ENCODE measurements around the gene MAP3K19.
"Not testable (repeated sequence)": the region's sequence is repeated elsewhere in the genome, so short reads cannot be mapped to it uniquely, and the experiment has no call there.

MAP3K19 gene

DNA sequence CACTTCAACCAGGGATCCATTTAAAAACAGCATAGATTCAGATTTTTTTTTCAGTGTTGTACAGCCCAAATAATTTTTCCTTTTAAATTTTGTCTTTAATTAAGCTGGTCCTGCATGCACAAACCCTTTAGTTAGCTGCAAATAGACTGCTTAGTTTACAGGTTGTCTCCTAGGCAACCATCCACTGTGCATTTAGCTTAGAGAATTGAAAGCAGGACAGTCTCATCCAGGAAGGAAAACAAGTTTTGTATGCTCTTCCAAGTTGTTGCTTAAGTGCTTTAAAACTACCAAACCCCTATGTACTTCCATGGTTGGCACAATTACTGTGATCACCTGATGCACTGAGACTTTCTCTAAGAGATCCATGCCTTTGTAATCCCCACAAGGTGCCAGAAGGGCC is at the start of gene MAP3K19:
MAP3K19 (minus strand) TSS at position 148 of the 400 bp plus-strand sequence. CDS start 22,800 bp downstream, outside the sequence.
- no peak for DNase-seq (ENCODE audit: low spot score)

- no peak for DNase-seq (ENCODE audit: low spot score)
These were observed 49.6 kb upstream of the MAP3K19 start for GRCh38 chr2:135096665-135097446.

- no peak for DNase-seq (ENCODE audit: low spot score)
These were observed 48.3 kb upstream of the MAP3K19 start for GRCh38 chr2:135095591-135095990.

DNA sequence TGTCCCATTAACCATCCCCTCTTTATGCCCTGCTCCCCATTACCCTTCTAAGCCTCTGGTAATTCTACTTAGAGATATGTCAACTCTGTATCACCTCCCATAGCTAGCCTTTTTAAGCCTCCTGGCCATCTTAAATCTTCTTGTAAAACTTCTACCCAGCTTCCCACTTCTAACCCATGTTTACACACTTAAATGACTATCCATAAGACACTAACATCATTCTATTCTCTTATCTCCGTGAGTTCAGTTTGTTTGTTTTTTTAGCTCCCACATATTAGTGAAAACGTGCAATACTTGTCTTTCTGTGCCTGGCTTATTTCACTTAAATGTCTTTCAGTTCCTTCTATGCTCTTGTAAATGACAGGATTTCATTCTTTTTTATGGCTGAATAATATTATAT is 47.3 kb upstream of the MAP3K19 start:
- DNase-seq (ENCODE audit: low spot score) = no peak

DNA sequence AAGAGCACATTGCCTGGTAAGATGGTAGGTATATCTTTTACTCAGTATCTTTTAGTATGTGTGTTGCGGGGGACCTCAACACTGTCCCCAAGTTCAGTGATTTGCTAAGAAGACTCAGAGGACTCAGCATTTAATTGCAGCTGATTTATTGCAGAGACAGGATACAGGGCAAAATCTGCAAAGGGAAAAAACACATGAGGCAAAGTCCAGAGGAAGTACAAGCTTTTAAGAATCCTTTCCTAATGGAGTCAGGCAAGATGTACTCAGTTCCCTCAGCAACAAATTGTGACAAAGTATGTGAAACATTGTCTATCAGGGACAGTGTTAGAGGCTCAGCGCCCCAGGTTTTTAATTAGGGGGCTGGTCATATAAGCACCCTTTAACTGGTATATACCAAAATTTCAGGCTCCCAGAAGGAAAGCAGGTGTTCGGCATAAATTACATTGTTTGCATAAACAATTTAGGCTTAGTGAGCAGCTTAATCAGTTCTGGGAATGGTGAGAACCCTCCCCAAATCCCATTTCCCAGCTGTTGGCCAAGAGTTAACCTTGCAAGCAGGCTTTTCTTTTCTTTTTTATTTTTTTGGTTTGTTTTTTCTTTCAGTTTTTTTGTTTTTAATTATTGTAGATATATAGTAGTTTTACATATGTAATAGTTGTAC is 46.6 kb upstream of the MAP3K19 start:
- DNase-seq (ENCODE audit: low spot score) = no peak

DNA sequence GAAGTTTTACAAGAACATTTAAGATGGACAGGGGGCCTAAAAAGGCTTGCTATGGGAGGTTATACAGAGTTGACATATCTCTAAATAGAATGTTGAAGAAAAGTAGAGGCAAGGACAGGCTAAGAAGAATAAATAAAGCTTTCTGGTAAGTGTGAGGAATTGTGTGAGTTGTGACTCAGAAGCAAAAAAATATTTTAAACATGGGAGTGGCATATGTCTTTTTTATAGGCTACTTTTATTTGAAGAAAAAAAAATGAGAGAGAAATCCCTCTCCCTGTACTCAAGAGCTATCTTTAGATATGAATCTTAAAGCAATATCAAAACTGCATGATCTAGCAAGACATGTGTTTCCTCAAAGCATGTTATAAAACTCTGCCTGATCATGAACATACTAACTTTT is 45.9 kb upstream of the MAP3K19 start:
- DNase-seq (ENCODE audit: low spot score) = no peak

DNA sequence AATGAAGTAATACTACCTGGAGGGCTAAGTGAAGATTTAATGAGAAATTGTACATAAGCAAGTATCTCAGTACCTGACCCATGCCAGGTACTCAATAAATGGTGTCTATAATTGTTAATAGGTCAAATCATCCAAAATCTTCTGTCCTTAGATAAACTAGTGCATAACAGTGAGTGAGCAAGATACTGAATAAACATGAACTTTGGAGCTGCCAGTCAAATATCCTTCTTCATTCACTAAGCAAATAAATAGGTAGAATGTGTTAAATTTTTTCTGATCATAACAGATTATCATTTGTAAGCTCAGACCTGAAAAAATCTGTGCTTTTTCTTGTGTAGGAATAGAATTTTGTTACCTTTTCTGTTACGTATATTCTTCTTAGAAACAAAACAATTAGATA is 44.4 kb upstream of the MAP3K19 start:
- DNase-seq (ENCODE audit: low spot score) = no peak

- not testable (repeated sequence) for DNase-seq (ENCODE audit: low spot score)
These were observed 42.4 kb upstream of the MAP3K19 start for GRCh38 chr2:135089597-135089996.

GRCh38 chr2:135086222-135086621 is 39.0 kb upstream of the MAP3K19 start:
- DNase-seq (ENCODE audit: low spot score) = no peak

DNA sequence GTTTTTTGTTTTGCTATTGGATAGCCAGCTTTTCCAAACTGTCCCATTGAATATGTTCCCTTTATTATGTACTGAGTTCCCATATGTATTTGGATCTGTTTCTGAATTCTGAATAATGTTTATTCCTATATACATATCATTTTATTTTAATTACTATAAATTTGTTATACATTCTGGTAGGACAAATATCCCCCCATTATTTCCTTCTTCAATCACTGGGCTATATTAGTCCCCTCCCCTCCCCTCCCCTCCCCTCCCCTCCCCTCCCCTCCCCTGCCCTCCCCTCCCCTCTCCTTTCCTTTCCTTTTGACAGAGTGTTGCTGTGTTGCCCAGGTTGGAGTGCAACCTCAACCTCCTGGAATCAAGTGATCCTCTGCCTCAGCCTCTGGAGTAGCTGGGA is 31.2 kb upstream of the MAP3K19 start:
- no peak for DNase-seq (ENCODE audit: low spot score)

- no peak for DNase-seq (ENCODE audit: low spot score)
These were observed 29.3 kb upstream of the MAP3K19 start for GRCh38 chr2:135076556-135076955.

DNA sequence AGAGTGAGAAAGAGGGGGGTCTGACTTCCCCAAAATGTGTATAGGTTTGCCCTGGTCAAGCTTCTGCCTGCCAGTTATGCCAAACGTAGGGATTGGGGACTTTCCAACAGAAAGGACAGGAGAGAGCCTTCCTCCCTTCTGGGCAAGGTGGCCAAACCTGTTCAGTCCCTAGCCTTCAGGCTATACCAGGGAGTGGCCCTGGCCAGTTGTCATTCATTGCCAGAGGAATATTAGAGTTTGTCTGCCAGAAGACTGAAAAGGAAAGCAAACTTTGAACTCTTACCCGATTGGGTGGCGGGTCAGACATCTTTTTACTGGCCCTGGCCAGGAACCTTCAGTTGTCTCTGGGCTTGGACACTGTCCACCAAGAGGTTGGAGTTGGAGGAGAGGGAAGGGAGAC is 27.0 kb upstream of the MAP3K19 start:
- no peak for DNase-seq (ENCODE audit: low spot score)

GRCh38 chr2:135072125-135072997 is 25.1 kb upstream of the MAP3K19 start:
- no peak for DNase-seq (ENCODE audit: low spot score)

DNA sequence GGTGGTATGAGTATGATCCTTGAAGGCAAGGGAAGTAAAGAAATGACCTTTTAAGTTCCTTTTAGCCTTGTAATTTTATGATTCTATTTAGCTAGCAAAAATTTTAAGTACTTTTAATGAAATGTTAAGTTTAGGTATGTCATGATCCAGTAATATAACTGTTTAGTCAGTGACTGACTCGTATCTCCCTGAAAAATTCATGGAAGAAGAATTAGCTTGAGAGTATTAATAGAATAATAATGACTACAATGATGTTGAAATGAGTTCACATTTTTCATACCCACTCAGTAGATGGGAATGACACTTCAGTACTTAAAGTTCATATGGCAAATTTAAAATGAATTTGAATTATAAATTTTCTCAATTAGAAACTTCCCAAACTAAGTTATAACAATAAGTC is 19.5 kb upstream of the MAP3K19 start:
- DNase-seq (ENCODE audit: low spot score) = no peak

- no peak for DNase-seq (ENCODE audit: low spot score)
These were observed 16.9 kb upstream of the MAP3K19 start for GRCh38 chr2:135064149-135064548.

- no peak for DNase-seq (ENCODE audit: low spot score)
These were observed 16.0 kb upstream of the MAP3K19 start for GRCh38 chr2:135063210-135063609.

- no peak for DNase-seq (ENCODE audit: low spot score)
These were observed 12.3 kb upstream of the MAP3K19 start for GRCh38 chr2:135059577-135059976.

- DNase-seq (ENCODE audit: low spot score) = no peak
These were observed 9.5 kb upstream of the MAP3K19 start for GRCh38 chr2:135056790-135057189.

DNA sequence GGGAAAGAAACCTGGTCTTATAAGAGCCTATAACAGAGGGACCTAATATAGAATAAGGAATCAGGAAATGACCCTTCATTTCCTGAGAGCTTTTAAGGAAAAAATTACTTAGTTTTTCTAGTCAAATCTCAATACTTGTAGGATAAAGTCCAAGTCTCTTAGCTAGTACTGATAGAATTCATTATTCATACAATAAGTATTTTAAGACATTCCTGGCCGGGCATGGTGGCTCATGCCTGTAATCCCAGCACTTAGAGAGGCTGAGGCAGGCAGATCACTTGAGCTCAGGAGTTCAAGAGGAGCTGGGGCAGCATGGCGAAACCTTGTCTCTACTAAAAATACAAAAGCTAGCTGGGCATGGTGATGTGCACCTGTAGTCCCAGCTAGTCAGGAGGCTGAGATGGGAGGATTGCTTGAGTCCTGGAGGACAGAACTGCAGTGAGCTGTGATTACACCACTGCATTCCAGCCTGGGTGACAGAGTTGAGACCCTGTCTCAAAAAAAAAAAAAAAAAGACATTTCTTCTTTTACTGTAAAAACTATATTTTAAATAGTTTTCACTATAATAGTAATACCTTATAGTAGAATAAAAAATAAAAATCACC is 8.0 kb upstream of the MAP3K19 start:
- no peak for DNase-seq (ENCODE audit: low spot score)

DNA sequence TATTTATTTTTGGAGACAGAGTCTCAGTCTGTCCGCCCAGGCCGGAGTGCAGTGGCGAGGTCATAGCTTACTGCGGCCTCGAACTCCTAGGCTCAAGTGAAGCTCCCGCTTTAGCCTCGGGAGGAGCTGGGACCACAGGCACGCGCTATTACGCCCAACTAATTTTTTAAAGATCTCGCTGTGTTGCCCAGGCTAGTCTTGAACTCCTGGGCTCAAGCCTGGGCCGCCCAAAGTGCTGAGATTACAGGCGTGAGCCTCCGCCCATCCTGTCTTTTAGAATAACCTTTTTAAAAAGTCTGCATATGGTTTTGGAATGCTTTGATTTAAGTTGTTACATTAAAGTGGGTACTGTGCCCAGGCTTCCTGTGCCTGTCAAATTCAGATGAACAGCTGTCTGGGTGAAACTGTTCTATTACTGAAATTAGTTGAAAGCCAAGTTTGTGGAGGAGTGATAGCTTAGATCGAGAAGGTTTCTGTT is 5.8 kb upstream of the MAP3K19 start:
- DNase-seq (ENCODE audit: low spot score) = no peak

DNA sequence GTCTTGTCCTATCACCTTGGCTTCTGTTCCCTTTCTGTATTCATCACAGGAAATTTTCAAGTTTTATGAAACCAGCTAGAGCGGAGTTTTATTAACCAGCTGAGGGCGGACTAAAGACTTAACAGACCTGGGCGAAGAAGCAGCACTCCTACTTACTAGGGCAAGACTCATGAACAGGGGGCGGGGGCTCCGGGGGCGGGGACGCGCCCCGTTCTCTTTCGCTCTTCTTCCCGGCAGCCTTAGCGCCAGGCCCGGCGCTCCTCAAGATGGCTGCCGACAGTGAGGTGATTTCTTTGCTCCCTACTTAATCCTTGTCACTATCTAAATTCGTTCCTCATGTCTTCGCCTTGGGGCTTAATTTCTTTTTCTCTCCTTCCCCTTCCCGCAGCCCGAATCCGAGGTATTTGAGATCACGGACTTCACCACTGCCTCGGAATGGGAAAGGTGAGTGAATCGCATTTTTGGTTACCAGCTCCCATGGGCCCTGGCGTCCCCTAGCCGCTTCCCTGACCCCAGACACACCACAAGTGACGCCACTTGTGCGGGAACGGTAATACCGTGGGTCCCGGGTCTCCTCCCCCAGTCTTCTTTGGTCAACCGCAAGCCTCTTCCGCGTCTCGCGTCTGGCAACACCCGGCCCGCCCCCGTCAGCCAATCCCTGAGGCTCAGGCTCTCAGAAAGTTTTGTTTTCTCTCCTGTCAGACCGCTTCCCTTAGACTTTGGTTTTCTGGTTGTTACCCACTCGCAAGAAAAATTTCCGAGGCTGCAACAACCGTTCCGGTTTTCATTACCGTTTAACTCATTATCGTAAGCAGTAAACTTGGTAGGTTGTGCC is 5.0 kb upstream of the MAP3K19 start, which contains the start of gene RAB3GAP1:
RAB3GAP1 (plus strand) TSS at position 251 of the 835 bp plus-strand sequence; CDS start at position 267, 16 bp downstream.
- peak; percentile 76 for DNase-seq (ENCODE audit: low spot score)
